HL-60/S4 treated with retinoic acid at 250 ng/mL for 4 days and 3 days (cell line): Measurements from ENCODE around the gene ZNF143.
"Not testable (repeated sequence)": the region's sequence is repeated elsewhere in the genome, so short reads cannot be mapped to it uniquely, and the experiment has no call there.

ENCODE experiments used
- in situ Hi-C: fragments of 300-500 bp; cut with MboI; formaldehyde crosslinking; loops from 2 replicates; pipeline ENCODE4 v1.7.0; 2022; ENCODE audit warnings: low sequenced_read_pairs

ZNF143 gene

GRCh38 chr11:9535189-9535781 lies 74.5 kb downstream of the ZNF143 start:
- in situ Hi-C loops = no loop called here

GRCh38 chr11:9538548-9538947 lies 77.7 kb downstream of the ZNF143 start:
- in situ Hi-C loops = no loop called here

DNA sequence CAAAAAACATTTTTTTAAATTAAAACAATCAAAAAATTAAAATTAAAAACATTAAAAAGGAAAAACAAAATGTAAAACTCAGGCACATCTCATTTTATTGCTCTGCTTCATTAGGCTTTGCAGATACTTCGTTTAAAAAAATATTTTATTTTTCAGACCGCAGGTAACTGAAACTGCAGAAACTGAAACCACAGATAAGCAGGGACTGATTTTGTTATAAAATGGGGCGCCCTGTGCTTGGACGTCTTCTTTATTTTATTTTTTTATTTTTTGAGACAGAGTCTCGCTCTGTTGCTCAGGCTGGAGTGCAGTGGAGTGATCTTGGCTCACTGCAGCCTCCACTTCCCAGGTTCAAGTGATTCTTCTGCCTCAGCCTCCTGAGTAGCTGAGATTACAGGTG lies 88.4 kb downstream of the ZNF143 start:
- in situ Hi-C loops = not testable (repeated sequence)

GRCh38 chr11:9550191-9550628 lies 89.4 kb downstream of the ZNF143 start:
- in situ Hi-C loops = no loop called here

DNA sequence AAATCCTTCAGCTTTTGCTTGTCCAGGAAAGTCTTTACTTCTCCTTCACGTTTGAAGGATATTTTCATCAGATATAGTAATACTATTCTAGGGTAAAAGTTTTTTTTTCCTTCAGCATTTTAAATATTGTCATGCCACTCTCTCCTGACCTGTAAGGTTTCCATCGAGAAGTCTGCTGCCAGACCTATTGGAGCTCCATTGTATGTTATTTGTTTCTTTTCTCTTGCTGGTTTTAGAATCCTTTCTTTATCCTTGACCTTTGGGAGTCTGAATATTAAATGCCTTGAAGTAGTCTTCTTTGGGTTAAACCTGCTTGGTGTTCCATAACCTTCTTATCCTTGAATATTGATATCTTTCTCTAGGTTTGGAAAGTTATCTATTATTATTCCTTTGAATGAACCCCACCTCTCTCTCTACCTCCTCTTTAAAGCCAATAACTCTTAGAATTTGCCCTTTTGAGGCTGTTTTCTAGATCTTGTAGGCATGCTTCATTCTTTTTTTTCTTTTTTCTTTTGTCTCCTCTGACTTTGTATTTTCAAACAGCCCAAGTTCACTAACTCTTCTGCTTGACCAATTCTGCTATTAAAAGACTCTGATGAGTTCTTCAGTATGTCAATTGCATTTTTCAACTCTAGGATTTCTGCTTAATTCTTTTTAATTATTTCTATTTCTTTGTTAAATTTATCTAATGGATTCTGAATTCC lies 100.6 kb downstream of the ZNF143 start:
- in situ Hi-C loops = no loop called here

GRCh38 chr11:9562716-9563115 lies 101.9 kb downstream of the ZNF143 start:
- in situ Hi-C loops = no loop called here

- in situ Hi-C loops = no loop called here
These were observed 102.5 kb downstream of the ZNF143 start for GRCh38 chr11:9563196-9563730.

GRCh38 chr11:9565822-9566560 lies 105.2 kb downstream of the ZNF143 start:
- in situ Hi-C loops = no loop called here

DNA sequence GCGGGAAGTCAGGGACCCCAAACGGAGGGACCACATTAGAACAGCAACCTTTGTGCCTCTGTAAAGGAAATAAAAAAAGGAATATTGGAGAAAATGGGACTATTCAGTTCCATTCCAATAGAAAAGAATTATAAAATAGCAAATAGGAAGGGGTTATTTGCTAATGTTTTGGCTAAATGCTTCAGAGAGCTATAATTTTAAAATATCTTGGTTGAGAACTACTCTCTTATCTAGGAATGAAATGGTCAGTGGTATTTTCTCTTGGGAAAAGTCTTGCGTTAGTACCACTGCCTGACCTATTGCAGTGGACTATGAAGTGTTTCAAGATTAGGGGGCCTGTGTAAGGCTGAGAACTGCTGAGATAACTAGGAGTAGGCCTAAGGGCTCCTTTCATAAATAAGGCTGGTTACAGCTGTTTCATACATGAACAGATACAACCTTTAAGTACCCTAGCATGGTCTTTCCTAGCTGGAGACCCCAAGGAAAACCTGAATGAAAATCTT lies 105.8 kb downstream of the ZNF143 start:
- in situ Hi-C loops = no loop called here

DNA sequence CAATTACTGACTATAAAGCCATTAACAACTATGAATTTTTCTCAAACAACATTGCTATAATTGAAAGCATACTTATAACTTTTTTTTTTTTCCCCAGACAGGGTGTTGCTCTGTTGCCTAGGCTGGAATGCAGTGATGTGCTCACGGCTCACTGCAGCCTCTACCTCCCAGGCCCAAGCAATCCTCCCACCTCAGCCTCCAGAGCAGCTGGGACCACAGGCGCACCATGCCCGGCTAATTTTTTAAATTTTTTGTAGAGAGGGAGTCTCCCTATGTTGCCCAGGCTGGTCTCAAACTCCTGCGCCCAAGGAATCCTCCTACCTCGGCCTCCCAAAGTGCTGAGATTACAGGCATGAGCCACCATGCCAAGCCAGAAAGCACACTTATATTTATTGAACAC lies 106.6 kb downstream of the ZNF143 start:
- in situ Hi-C loops = no loop called here

DNA sequence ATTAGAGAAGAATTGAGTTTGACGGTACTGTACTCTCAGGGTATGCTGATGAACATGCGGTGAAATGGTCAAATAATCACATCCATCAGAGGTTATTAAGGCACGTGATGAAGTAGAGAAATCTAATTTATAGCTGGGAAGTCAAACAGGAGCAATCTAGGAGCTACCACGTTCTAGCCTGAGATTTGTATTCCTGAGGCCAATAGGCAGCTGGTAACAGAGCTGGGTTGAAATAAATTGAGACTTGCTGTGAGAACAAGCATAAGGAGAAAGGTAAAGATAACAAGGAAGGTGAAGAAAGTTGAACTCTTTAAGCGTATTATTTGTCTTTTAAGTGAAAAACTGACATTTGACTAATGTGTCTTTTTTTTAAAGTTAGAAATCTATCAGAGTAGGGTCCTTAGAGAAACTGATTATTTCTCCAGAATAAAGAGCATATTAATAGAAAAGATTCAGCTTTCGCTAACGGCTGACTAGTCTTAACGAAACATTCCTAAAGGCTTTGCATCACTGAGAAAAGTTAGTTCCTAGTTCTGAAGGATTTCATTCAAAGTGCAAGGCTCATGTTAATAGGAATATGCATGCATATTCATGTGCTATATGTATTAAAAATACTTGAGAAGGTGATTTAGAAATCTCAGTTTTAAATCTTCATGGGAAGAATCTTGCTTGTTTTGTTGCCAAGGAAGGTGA lies 107.5 kb downstream of the ZNF143 start:
- in situ Hi-C loops = no loop called here

DNA sequence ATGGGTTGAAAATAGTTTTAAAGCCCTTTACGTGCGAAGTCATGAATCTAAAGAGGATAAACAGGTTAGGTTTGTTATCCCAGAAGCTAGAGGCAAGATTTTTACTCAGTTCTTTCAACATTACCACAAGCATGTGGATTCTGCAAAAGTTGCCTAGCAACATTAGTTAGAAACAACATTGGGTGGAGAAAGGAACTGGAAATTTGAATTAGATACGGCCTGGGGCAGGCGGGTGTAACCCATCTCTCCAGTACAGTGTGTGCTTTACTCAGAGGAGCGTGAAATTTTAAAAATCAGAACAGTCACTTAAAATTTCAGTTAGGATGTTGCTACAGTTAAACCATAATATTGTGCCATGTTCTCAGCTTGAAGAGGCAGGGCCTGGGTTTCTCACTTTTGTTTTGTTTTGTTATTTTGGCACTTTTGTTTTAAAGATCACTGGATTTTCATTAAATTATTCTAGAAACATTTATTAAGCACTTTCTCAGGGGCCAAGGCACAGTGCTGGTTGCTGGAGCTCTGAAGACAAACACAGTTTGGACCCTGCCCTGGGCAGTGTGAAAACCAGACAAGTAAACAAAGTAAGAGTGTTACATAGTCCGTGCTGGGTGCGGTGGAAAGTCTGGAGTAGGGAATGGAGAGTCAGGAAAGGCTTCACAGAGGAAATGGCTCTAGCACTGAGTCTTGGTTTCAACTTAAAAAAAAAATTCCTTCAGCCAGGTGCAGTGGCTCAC lies 108.2 kb downstream of the ZNF143 start:
- in situ Hi-C loops = no loop called here

DNA sequence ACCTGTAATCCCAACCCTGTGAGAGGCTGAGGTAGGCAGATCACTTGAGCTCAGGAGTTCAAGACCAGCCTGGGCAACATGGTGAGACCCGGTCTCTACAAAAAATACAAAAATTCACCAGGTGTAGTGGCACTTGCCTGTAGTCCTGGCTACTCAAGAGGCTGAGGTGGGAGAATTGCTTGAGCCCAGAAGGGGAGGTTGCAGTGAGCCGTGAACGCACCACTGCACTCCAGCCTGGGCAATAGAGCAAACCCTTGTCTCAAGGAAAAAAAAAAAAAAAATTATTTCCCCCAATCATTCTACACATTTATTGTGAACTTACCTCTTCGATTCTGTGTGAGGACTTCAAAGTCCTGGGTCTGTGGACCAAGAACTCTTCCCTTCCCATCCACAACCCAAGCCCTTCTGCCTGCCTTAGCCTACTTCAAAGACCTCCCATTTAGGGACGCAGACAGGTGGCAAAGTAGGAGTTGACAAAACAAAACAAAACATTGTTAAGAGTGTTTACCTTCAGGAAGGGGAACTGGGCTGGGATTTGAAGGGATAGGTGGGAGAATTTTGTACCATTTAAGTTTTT lies 108.9 kb downstream of the ZNF143 start:
- in situ Hi-C loops = no loop called here

DNA sequence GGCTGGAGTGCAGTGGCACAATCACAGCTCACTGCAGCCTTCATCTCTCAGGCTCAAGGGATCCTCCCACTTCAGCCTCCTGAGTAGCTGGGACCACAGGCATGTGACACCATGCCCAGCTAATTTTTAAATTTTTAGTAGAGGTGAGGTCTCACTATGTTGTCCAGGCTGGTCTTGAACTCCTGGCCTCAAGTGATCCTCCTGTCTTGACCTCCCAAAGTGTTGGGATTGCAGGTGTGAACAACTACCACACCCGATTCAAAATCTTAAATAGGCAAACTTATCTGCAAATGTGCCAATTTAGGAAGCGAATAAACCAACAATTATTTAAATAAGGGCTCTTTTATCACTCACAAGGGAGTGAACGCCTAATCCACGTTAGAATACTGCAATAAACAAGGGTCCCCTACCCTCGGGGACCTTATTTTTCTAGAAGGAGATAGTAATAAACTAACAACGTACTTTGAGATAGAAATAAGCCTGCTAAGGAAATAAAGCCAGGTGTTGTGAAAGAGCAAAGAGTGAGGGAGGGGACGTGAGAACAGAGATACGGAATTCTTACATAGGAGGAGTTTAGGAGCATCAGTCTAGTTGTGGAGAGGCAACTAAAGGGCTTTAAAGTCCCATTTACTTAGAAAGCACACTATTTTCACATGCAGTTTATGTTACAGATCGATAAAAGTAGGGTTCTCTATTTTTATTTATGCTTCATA lies 109.7 kb downstream of the ZNF143 start:
- in situ Hi-C loops = no loop called here

DNA sequence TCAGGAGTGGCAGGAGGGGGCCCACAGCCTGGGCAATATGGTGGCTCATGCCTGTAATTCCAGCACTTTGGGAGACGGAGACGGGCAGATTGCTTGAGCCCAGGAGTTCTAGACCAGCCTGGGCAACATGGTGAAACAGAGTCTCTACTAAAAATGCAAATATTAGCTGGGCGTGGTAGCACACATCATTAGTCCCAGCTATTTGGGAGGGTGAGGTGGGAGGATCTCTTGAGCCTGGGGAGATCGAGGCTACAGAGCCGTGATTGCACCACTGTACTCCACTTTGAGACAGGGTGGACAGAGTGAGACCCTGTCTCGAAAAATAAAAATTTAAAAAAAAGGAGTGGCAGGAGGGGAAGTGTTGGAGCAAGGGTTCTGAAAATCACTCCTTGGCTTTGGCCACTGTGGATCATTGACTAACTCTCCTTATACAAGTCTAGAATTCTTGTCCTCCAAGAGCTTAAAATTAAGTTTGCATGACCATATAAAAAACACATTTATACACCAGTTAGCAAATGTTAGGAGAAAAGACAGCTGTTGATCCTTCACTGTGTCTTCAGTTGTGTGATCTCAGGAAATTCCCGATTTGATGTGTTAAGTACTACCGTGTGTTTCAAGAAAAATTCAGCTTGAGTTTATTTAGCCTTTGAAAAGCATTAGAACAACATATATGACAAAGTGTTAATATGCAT lies 110.4 kb downstream of the ZNF143 start:
- in situ Hi-C loops = no loop called here

DNA sequence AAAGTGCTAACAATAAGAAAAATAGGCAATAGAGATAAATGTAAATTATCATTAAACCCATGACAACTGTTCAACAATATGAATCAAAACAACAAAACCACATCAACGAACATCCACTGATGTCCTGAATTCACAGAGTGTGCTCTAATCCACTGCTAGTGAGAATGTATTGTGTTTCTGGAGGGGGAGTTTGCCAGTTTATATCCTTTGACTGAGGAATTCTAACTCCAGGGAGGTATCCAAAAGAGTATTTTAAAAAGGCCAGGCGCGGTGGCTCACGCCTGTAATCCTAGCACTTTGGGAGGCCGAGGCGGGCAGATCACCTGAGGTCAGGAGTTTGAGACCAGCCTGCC lies 110.9 kb downstream of the ZNF143 start:
- in situ Hi-C loops = no loop called here

DNA sequence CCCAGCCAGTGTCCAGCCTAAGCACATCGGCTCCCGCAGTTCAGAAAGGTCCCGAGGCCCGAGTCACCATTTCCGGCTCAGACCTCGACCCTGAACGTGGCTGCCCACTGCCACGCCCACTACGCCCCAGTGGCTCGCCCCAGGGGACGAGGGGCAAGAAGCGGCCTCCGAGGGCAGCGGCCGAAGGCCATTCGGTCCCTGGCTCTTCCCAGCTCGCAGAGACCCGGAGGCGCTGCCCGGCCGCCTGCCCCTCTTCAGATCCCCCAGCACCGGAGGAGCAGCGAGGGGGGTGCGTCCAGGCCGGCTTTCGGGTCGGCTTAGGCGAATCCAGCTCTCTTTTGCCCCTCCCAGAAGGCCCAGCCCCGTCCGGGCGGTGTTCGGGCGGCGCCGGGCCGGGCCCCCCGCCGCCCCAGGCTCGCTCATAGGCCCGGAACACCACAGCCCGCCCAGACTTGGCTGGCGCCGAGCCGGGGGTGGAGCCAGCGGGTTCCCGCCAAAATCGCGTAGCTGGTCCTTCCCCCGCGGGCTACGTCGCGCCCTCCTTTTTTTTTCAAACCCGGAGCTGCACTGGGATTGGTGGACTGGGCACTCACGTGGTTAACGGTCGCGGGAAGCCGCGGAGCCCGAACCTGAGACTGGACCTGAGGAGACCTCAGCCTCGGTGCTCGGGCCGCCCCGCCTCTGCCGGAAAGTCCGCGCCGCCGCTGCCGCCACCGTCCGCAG lies 112.4 kb downstream of the ZNF143 start, which contains the start of gene WEE1:
Gene WEE1 (plus strand): TSS at position 619 of the 723 bp plus-strand sequence. CDS start 264 bp downstream, outside the sequence.
- in situ Hi-C loops = no loop called here
